Lung (tissue), 12 donors: ENCODE results near the gene ETS2. TPM values are rescaled to one million over a fixed set of nuclear protein-coding genes. Genes with fewer than 3 reads are reported as not detected.

Source experiments
- ATAC-seq: fragments of 200-7000 bp; cut with Tn5 transposase; one replicate; pipeline ENCODE4 v1.9.1; 2020; ENCODE audit warnings: moderate number of reproducible peaks; ENCODE audit not compliant: insufficient read depth, low FRiP score
- DNase-seq, 3 donors: peaks; one replicate each; pipeline ENCODE4 v3.0.0-alpha.2; 2013 to 2017
- H3K27ac ChIP-seq, 2 donors: one replicate each; pipeline ENCODE4 v1.5.1; 2013; ENCODE audit warnings: mild to moderate bottlenecking in 2 of 2, moderate library complexity in 2 of 2, control low read depth in 1 of 2, inconsistent platforms in 1 of 2, low read depth in 1 of 2, low read length in 1 of 2
- H3K27me3 ChIP-seq, 3 donors: one replicate each; pipeline ENCODE4 v1.5.1; 2013; ENCODE audit warnings: low read length in 2 of 3; ENCODE audit not compliant: control insufficient read depth in 3 of 3, insufficient read depth in 3 of 3
- H3K36me3 ChIP-seq, 4 donors: one replicate each; pipeline ENCODE4 v1.5.1; 2013; ENCODE audit warnings: low read length in 4 of 4, mild to moderate bottlenecking in 1 of 4, moderate library complexity in 1 of 4; ENCODE audit not compliant: control insufficient read depth in 4 of 4, insufficient read depth in 4 of 4
- H3K4me1 ChIP-seq, 5 donors: one replicate each; pipeline ENCODE4 v1.5.1; 2013; ENCODE audit warnings: low read length in 5 of 5, mild to moderate bottlenecking in 2 of 5, moderate library complexity in 1 of 5; ENCODE audit not compliant: control insufficient read depth in 5 of 5, insufficient read depth in 5 of 5
- H3K4me3 ChIP-seq: one replicate; pipeline ENCODE4 v1.5.1; 2013; ENCODE audit warnings: mild to moderate bottlenecking, control low read depth, moderate library complexity
- H3K9ac ChIP-seq, 2 donors: one replicate each; pipeline ENCODE4 v1.5.1; 2013; ENCODE audit warnings: low read length in 2 of 2, control low read depth in 1 of 2; ENCODE audit not compliant: insufficient read depth in 1 of 2
- H3K9me3 ChIP-seq, 4 donors: one replicate each; pipeline ENCODE4 v1.5.1; 2013; ENCODE audit warnings: low read length in 3 of 4, mild to moderate bottlenecking in 1 of 4, moderate library complexity in 1 of 4; ENCODE audit not compliant: control insufficient read depth in 4 of 4, insufficient read depth in 3 of 4
- WGBS, 2 donors: extraction: QIAGEN DNeasy Blood & Tissue Kit; methylation state at CpG; one replicate each; pipeline ENCODE4 v1.1.7; 2013; 5-methylcytosine and 5-hydroxymethylcytosine counted together
- polyA plus RNA-seq, 2 donors: library from polyadenylated mRNA; stranded (reverse); fragments of 200-250 nt; gene quantifications; one replicate each; pipeline ENCODE4 v1.2.1, GENCODE V29; 2013
- total RNA-seq, 2 donors: library from RNA; depleted of rRNA in 1 of 2; stranded (reverse); fragments of >200 nt in 1 of 2; gene quantifications; one replicate each; pipeline ENCODE4 v1.2.1, GENCODE V29; 2014 to 2021
- TF ChIP-seq, protein P1 (sequence below): IDR thresholded peaks from 2 replicates; pipeline ENCODE4 v1.5.1; 2012; ENCODE audit warnings: mild to moderate bottlenecking; ENCODE audit errors: control extremely low read depth, extremely low read depth
- donor health status: control.
- donor health status: control.
- donor health status: Bipolar disorder and iron deficiency.
- donor health status: healthy.
- donor health status: DM: yes; HTN: yes; CAD: no.

The ETS2 gene
- total and polyA plus RNA-seq, 4 donors: 64.7 to 186 (median 158) TPM

- peak overlapping the region in 1 of 2 donors; percentile 37 for H3K27ac ChIP-seq
- TF ChIP-seq, protein P1, sequence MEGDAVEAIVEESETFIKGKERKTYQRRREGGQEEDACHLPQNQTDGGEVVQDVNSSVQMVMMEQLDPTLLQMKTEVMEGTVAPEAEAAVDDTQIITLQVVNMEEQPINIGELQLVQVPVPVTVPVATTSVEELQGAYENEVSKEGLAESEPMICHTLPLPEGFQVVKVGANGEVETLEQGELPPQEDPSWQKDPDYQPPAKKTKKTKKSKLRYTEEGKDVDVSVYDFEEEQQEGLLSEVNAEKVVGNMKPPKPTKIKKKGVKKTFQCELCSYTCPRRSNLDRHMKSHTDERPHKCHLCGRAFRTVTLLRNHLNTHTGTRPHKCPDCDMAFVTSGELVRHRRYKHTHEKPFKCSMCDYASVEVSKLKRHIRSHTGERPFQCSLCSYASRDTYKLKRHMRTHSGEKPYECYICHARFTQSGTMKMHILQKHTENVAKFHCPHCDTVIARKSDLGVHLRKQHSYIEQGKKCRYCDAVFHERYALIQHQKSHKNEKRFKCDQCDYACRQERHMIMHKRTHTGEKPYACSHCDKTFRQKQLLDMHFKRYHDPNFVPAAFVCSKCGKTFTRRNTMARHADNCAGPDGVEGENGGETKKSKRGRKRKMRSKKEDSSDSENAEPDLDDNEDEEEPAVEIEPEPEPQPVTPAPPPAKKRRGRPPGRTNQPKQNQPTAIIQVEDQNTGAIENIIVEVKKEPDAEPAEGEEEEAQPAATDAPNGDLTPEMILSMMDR: no peak
- DNase-seq (peak; percentile 91 to 98 (median 97)), ATAC-seq (peak; percentile 88)
- 56 to 59% methylated on average over 7 of the region's 7 CpGs for WGBS, 2 donors
- H3K27me3 ChIP-seq: peaks cover 0 to 4% (median 0%) of the 10 kb centered on the region in 3 donors
- no peak overlapping the region for H3K4me3 ChIP-seq
- no peak overlapping the region for H3K9ac ChIP-seq
- no peaks in the 10 kb centered on the region for H3K9me3 ChIP-seq
- H3K36me3 ChIP-seq: no peaks in the 10 kb centered on the region
- H3K4me1 ChIP-seq: peaks cover 4 to 15% (median 8%) of the 10 kb centered on the region in 5 donors
These were observed 26.1 kb downstream of the ETS2 start for GRCh38 chr21:38831526-38832467.

- Histone ChIP-seq H3K9ac (no peak overlapping the region), H3K27ac (no peak overlapping the region), H3K27me3 (peaks cover 0 to 4% (median 0%) of the 10 kb centered on the region in 3 donors), H3K9me3 (no peaks in the 10 kb centered on the region), H3K4me3 (no peak overlapping the region), H3K4me1 (peaks cover 4 to 15% (median 8%) of the 10 kb centered on the region in 5 donors), H3K36me3 (no peaks in the 10 kb centered on the region)
- ATAC-seq (no peak), DNase-seq (no peak)
- WGBS, 2 donors: 83 to 91% methylated on average over 3 of the region's 3 CpGs
- TF ChIP-seq, protein P1: no peak
These were observed 26.9 kb downstream of the ETS2 start for GRCh38 chr21:38832664-38833063.

GRCh38 chr21:38833117-38833516, 27.4 kb downstream of the ETS2 start:
- Histone ChIP-seq H3K4me3 (no peak overlapping the region), H3K4me1 (peaks cover 4 to 15% (median 8%) of the 10 kb centered on the region in 5 donors), H3K9me3 (no peaks in the 10 kb centered on the region), H3K27me3 (peaks cover 0 to 4% (median 0%) of the 10 kb centered on the region in 3 donors), H3K36me3 (no peaks in the 10 kb centered on the region), H3K9ac (no peak overlapping the region), H3K27ac (no peak overlapping the region)
- ATAC-seq (no peak), DNase-seq (no peak)
- WGBS, 2 donors: 79 to 98% methylated on average over 3 of the region's 3 CpGs
- TF ChIP-seq, protein P1: no peak
